ENCODE measurements around the gene ITPK1. TPM values are rescaled to one million over a fixed set of nuclear protein-coding genes. Genes with fewer than 3 reads are reported as not detected.

ITPK1 gene
- total and polyA plus RNA-seq, 10 of the 15 experiments (the other 5 are each of a cell fraction or from before 2014, with no cell fraction given), result 1.3 to 73.2 (median 27.0) TPM

DNA sequence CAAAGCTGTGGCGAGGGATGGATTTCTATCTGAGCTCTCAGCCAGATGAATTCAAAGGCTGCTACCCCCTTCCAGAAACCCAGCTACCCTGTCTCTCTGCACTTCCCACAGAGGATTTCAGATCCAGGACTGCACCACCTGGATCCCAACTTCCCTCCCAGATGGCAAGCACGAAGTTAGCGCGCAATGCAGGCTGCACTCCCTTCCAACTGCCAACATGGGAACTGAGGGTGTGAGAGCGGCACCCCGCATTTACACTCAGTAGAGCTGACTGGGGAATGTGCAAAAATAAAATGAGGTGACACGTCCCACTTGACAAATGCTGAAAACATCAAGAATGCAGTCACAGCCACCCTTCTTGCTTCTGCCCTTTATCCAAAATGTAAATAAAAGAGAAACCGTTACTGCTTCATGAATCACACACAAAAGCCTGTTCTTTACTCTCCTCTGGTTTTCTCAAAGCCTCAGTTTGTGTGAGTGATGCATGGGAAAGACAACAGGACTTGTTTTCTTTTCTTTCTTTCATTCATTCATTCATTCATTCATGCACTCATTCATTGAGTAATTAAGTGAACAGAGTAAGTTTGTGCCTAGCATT, 85.7 kb downstream of the ITPK1 start:
- SMC1A ChIA-PET (ENCODE audit: uncharacterized antibody, unreplicated experiment), result no interaction called here
- Histone ChIP-seq H3K4me3 (no peak overlapping the region), H4K20me1 (ENCODE audit: control insufficient read depth, insufficient read depth) (no peaks in the 10 kb centered on the region; the same call in 1 of the 2 replicates), H3K36me3 (ENCODE audit: control insufficient read depth in 2 of 2, insufficient read depth in 2 of 2, low read length in 1 of 2) (peaks cover 0 to 2% of the 10 kb centered on the region in 2 experiments; a peak in 2 of 4 replicates), H3K9me3 (replicated peaks; ENCODE audit: control insufficient read depth, insufficient read depth, low read length) (no peaks in the 10 kb centered on the region), H3K27ac (ENCODE audit: control insufficient read depth, insufficient read depth) (no peak overlapping the region), H3K9ac (ENCODE audit: control insufficient read depth, insufficient read depth, low read length) (no peak overlapping the region), H3K27me3 (replicated peaks in 1 of 2; ENCODE audit: control insufficient read depth in 2 of 2, insufficient read depth in 2 of 2, low read length in 1 of 2) (no peaks in the 10 kb centered on the region), H3K4me2 (ENCODE audit: control insufficient read depth, insufficient read depth) (no peak overlapping the region), H3K4me1 (ENCODE audit: control insufficient read depth, insufficient read depth, low read length) (peaks cover 27% of the 10 kb centered on the region), H3K79me2 (ENCODE audit: control insufficient read depth, insufficient read depth, low read length) (peaks cover 3% of the 10 kb centered on the region), H2AFZ (ENCODE audit: control insufficient read depth, low read depth, low read length) (no peak overlapping the region)
- no peak for ATAC-seq
- no TSS peak for BruUV-seq (replicated peaks)
- RAD21 ChIA-PET (ENCODE audit: unreplicated experiment), result no interaction called here
- in situ Hi-C loops (cut with MboI) (no loop called here), intact Hi-C loops (cut with micrococcal nuclease; ENCODE audit: unreplicated experiment) (no loop called here)
- POLR2A ChIA-PET, result no interaction called here
- TF ChIP-seq IKZF2 (IDR thresholded peaks at IDR 0.05), result no peak
- peak; percentile 56; the same call in 1 of the 2 replicates for TF ChIP-seq ZNF24 (IDR thresholded peaks at IDR 0.05)
- 92% methylated on average over 8 of the region's 8 CpGs for WGBS (ENCODE audit: insufficient coverage, insufficient replicate concordance, low lambda C conversion rate, missing lambda C conversion rate)
- DNase-seq (ENCODE audit: low read depth, low spot score), result no peak
- FAIRE-seq, result no peak
- CTCF ChIA-PET, result no interaction called here

DNA sequence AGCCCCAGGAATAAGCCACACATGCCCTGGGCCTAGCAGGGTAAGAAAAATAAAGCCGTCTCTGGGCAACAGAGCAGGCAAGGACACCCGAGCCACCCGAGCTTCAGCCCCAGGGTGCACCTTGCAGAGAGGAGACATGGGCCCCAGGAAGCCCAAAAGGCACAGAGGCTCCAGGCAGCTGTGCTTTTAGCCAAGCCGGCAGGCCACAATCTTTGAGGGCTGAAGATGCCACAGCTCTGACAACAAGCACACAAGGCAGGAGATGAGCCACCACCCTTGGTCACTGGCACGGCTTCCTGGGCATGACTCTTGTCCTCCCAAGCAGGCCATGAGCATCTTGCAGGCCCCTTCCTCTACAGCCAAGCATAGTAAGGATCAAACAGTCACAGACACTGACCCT, 86.3 kb downstream of the ITPK1 start:
- Histone ChIP-seq H3K4me1 (ENCODE audit: control insufficient read depth, insufficient read depth, low read length) (peaks cover 21% of the 10 kb centered on the region), H3K27me3 (replicated peaks in 1 of 2; ENCODE audit: control insufficient read depth in 2 of 2, insufficient read depth in 2 of 2, low read length in 1 of 2) (no peaks in the 10 kb centered on the region), H4K20me1 (ENCODE audit: control insufficient read depth, insufficient read depth) (no peaks in the 10 kb centered on the region; the same call in 1 of the 2 replicates), H3K79me2 (ENCODE audit: control insufficient read depth, insufficient read depth, low read length) (peaks cover 3% of the 10 kb centered on the region), H3K4me3 (no peak overlapping the region), H3K4me2 (ENCODE audit: control insufficient read depth, insufficient read depth) (no peak overlapping the region), H2AFZ (ENCODE audit: control insufficient read depth, low read depth, low read length) (no peak overlapping the region), H3K9ac (ENCODE audit: control insufficient read depth, insufficient read depth, low read length) (no peak overlapping the region), H3K36me3 (ENCODE audit: control insufficient read depth in 2 of 2, insufficient read depth in 2 of 2, low read length in 1 of 2) (peaks cover 0 to 2% of the 10 kb centered on the region in 2 experiments; a peak in 2 of 4 replicates), H3K9me3 (replicated peaks; ENCODE audit: control insufficient read depth, insufficient read depth, low read length) (no peaks in the 10 kb centered on the region), H3K27ac (ENCODE audit: control insufficient read depth, insufficient read depth) (no peak overlapping the region)
- intact Hi-C loops (cut with micrococcal nuclease; ENCODE audit: unreplicated experiment) (no loop called here), in situ Hi-C loops (cut with MboI) (no loop called here)
- DNase-seq (ENCODE audit: low read depth, low spot score), result no peak
- ATAC-seq, result no peak
- SMC1A ChIA-PET (ENCODE audit: uncharacterized antibody, unreplicated experiment), result no interaction called here
- RAD21 ChIA-PET (ENCODE audit: unreplicated experiment), result no interaction called here
- CTCF ChIA-PET, result no interaction called here
- BruUV-seq (replicated peaks), result no TSS peak
- 98% methylated on average over 5 of the region's 5 CpGs for WGBS (ENCODE audit: insufficient coverage, insufficient replicate concordance, low lambda C conversion rate, missing lambda C conversion rate)
- POLR2A ChIA-PET, result no interaction called here
- no peak for FAIRE-seq
- TF ChIP-seq ZNF622 (IDR thresholded peaks at IDR 0.05) (no peak), CBX5 (IDR thresholded peaks at IDR 0.05; ENCODE audit: low read depth) (no peak), MEF2A (IDR thresholded peaks at IDR 0.05; ENCODE audit: insufficient read depth, low read depth, low read length) (no peak), CBFB (IDR thresholded peaks at IDR 0.05; ENCODE audit: low read depth) (no peak)
- TF ChIP-seq, protein P1, sequence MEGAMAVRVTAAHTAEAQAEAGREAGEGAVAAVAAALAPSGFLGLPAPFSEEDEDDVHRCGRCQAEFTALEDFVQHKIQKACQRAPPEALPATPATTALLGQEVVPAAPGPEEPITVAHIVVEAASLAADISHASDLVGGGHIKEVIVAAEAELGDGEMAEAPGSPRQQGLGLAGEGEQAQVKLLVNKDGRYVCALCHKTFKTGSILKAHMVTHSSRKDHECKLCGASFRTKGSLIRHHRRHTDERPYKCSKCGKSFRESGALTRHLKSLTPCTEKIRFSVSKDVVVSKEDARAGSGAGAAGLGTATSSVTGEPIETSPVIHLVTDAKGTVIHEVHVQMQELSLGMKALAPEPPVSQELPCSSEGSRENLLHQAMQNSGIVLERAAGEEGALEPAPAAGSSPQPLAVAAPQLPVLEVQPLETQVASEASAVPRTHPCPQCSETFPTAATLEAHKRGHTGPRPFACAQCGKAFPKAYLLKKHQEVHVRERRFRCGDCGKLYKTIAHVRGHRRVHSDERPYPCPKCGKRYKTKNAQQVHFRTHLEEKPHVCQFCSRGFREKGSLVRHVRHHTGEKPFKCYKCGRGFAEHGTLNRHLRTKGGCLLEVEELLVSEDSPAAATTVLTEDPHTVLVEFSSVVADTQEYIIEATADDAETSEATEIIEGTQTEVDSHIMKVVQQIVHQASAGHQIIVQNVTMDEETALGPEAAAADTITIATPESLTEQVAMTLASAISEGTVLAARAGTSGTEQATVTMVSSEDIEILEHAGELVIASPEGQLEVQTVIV (IDR thresholded peaks at IDR 0.05; ENCODE audit: borderline replicate concordance, partially characterized antibody), result no peak
- TF ChIP-seq, protein P2, sequence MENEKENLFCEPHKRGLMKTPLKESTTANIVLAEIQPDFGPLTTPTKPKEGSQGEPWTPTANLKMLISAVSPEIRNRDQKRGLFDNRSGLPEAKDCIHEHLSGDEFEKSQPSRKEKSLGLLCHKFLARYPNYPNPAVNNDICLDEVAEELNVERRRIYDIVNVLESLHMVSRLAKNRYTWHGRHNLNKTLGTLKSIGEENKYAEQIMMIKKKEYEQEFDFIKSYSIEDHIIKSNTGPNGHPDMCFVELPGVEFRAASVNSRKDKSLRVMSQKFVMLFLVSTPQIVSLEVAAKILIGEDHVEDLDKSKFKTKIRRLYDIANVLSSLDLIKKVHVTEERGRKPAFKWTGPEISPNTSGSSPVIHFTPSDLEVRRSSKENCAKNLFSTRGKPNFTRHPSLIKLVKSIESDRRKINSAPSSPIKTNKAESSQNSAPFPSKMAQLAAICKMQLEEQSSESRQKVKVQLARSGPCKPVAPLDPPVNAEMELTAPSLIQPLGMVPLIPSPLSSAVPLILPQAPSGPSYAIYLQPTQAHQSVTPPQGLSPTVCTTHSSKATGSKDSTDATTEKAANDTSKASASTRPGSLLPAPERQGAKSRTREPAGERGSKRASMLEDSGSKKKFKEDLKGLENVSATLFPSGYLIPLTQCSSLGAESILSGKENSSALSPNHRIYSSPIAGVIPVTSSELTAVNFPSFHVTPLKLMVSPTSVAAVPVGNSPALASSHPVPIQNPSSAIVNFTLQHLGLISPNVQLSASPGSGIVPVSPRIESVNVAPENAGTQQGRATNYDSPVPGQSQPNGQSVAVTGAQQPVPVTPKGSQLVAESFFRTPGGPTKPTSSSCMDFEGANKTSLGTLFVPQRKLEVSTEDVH (IDR thresholded peaks at IDR 0.05; ENCODE audit: low read depth, partially characterized antibody), result no peak

Data from GM12878 (cell line).